Astrocyte of the cerebellum (primary cell): ENCODE results near the gene TBX10.
"Not testable (repeated sequence)": the region's sequence is repeated elsewhere in the genome, so short reads cannot be mapped to it uniquely, and the experiment has no call there.

Experiments used
- DNase-seq: peaks from one replicate; pipeline ENCODE4 v3.0.0-alpha.2; 2011; ENCODE audit warnings: low read depth
- H3K4me3 ChIP-seq: 2 replicates; pipeline ENCODE4 v1.5.1; 2011; ENCODE audit warnings: mild to moderate bottlenecking, low read depth, low read length, moderate library complexity
- in situ Hi-C: cut with HindIII; loops from 2 replicates; pipeline ENCODE4 v1.10.0; 2017; ENCODE audit warnings: low sequenced_read_pairs
- TF ChIP-seq, protein P1 (sequence below): IDR thresholded peaks from 2 replicates; pipeline ENCODE4 v1.5.1; 2012; ENCODE audit warnings: low read length, low read depth, moderate library complexity, mild to moderate bottlenecking; ENCODE audit errors: missing control alignments

TBX10 gene

DNA sequence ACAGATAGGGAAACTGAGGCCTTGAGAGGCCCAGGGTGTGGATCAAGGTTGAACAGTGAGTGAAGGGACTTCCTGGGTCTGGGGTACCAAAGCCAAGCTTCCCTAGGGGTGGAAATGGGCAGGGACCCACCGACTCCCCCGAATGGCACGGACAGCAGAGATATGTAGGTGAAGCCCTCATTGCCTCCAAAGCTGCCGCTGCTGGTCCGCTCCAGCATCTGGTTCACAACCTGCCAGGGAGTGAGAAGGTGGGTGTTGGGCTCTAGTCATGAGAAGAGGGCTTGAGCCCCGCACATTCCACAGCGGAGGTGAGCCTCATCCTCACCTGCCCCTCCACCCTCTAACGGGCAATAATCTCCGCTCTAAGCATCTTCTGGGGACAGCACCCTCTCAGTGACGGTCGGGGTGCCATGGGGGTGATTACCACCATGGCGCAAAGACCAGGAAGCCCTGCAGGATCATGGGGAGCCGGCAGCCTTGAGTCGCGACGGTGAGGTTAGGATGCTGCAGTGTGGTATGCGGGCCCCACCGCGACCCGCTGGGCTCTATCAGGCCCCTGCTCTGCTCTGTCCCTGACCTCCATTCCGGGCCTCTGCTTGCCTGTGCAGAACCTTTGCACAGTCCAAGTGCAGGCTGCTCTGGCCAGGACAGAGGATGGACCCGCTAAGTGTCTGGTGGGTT, 24.1 kb upstream of the TBX10 start:
- TF ChIP-seq, protein P1, sequence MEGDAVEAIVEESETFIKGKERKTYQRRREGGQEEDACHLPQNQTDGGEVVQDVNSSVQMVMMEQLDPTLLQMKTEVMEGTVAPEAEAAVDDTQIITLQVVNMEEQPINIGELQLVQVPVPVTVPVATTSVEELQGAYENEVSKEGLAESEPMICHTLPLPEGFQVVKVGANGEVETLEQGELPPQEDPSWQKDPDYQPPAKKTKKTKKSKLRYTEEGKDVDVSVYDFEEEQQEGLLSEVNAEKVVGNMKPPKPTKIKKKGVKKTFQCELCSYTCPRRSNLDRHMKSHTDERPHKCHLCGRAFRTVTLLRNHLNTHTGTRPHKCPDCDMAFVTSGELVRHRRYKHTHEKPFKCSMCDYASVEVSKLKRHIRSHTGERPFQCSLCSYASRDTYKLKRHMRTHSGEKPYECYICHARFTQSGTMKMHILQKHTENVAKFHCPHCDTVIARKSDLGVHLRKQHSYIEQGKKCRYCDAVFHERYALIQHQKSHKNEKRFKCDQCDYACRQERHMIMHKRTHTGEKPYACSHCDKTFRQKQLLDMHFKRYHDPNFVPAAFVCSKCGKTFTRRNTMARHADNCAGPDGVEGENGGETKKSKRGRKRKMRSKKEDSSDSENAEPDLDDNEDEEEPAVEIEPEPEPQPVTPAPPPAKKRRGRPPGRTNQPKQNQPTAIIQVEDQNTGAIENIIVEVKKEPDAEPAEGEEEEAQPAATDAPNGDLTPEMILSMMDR = no peak
- DNase-seq = no peak
- H3K4me3 ChIP-seq = no peak overlapping the region
- in situ Hi-C loops = no loop called here

DNA sequence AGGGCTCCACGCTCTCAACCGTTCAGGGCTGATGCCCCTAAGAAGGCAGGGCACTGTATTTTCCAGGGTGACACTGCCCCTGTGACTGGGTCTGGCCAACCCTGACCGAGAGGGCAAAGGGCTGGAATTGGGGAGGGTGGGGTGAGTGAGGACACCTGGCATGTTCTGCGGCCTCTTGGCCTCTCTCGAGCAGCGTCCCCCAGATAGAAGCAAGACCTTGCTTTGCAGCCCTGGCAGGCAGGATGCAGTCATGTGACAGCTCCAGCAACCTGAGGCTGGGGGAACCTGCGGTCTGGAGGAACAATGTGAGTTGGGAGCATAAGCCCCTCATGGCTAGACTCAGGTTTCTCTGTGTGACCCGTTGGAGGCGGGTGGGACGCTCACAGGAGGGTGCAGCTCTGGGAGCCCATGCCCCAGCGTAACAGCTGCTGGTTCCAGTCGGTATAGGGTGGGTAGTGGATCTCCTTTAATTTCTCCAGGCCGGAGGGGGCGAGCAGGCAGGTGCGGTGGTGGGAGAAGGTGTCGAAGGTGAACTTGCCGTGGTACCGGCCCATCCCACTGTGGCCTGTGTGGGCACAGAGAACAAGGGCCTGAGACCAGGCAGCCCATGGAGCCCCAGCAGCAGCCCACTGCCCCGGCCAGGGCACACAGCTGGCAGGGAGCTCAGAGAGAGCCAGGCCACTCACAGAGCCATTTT, 23.4 kb upstream of the TBX10 start:
- TF ChIP-seq, protein P1 = no peak
- no peak for DNase-seq
- in situ Hi-C loops = no loop called here
- H3K4me3 ChIP-seq = no peak overlapping the region

DNA sequence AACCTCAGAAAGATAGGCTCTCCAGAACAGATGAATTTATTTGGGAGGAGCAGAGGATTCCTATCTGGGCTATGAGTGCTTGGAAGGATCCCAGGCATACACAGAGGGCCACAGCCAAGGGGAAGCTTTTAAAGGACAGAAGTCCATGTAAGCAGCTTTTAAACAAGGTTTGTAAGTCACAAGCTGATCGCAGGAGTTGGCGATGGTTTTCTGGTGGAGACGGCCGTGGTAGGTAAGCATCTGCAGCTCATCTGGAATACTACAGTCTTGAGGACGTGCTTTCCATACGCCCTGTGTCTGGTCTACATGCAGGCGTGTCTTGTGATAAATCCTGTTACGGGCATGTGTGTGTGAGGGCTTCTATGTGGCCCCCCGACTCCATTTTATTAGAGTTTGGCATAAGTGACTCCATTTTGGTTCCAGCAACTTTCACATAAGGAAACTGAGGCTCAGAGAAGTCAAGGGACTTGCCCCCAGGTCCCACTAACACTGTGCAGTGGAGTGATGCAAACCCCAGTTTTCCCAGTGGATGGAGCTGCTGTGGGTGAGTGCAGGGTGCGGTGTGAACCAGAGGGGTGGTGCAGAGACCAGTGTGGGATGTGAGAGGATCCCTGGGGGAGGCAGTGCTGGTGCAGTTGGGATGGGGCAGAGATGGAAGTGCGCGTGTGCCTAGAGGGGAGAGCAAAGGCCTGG, 22.7 kb upstream of the TBX10 start:
- H3K4me3 ChIP-seq = no peak overlapping the region
- DNase-seq = no peak
- TF ChIP-seq, protein P1 = no peak
- in situ Hi-C loops = no loop called here

DNA sequence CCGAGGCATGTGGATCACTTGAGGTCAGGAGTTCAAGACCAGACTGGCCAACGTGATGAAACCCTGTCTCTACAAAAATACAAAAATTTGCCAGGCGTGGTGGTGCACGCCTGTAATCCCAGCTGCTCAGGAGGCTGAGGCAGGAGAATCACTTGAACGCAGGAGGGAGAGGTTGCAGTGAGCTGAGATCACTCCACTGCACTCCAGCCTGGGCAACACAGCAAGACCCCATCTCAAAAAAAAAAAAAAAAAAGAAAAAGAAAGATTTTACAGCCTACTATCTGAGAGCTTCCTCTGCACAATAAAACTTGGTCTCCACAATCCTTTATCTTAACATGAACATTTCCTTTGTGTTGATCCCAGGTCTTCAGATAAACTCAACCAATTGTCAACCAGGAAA, 21.2 kb upstream of the TBX10 start:
- in situ Hi-C loops, DNase-seq, H3K4me3 ChIP-seq: not testable (repeated sequence)

DNA sequence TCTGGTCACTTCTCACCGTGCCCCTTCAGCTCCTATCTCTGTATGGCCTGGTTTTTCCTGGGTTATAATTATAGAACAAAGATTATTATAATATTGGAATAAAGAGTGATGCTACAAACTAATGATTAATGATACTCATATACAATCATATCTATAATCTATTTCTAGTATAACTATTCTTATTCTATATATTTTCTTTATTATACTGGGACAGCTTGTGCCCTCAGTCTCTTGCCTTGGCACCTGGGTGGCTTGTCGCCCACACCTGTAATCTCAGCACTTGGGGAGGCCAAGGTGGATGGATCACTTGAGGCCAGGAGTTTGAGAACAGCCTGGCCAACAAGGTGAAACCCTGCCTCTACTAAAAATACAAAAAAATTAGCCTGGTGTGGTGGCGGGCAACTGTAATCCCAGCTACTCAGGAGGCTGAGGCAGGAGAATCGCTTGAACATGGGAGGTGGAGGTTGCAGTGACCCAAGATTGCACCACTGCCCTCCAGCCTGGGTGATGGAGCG, 20.1 kb upstream of the TBX10 start:
- DNase-seq, H3K4me3 ChIP-seq, in situ Hi-C loops: not testable (repeated sequence)

DNA sequence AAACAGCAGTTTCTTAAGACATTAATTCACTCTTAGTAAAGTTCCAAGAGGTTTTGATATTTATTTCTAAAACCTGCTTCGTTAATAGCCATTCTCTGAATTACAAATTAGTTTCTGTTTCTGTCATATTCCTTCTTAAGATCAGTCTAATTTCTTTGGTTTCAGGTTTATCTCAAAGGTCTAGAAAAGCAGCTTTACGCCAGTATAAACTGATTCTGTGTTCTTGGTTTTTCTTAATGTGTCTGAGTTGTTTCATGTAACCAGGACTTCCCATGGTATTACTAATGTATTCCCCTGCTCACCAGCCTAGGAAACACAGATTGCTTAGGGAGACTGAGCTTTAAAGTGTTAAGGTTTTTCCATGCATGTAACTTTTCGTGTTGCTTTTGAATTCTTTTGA, 17.7 kb upstream of the TBX10 start:
- no peak for DNase-seq
- in situ Hi-C loops = no loop called here
- no peak overlapping the region for H3K4me3 ChIP-seq
- TF ChIP-seq, protein P1 = no peak

DNA sequence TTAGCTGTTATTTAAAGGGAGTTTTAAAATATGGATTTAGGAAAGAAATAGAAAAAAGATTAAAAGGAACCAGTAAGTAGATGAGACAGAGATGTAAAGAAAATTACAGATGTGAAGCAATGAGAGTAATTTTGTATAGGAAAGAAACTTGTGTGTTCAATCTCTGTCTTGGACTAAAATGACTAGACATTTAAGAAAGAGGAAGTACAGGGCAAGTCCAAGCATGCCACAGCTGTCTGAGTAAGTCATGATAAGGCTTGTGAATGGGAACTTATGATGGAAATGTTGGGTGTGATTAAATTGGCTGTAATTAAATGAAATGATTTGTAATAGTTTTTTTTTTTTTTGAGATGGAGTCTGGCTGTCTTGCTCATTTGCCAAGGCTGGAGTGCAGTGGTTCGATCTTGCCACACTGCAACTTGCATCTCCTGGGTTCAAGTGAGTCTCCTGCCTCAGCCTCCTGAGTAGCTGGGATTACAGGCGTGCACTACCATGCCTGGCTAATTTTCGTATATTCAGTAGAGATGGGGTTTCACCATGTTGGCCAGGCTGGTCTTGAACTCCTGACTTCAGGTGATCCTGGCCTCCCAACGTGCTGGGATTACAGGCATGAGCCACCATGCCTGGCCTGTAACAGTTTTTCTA, 16.8 kb upstream of the TBX10 start:
- in situ Hi-C loops = no loop called here
- no peak for DNase-seq
- H3K4me3 ChIP-seq = no peak overlapping the region
- TF ChIP-seq, protein P1 = no peak
